DOHH2 (cell line): Measurements from ENCODE around the gene MAP1LC3A.

Experiments
- EZH2phosphoT487 ChIP-seq: fragments of 200-600 bp; sonication (generic); IDR thresholded peaks from 2 replicates; pipeline ENCODE4 v1.6.1; 2017; ENCODE audit warnings: borderline replicate concordance, mild to moderate bottlenecking, antibody characterized with exemption, low read length, moderate library complexity, mixed read lengths
- TF ChIP-seq, protein P1 (sequence below): fragments of 200-600 bp; sonication (generic); IDR thresholded peaks from one replicate; pipeline ENCODE4 v1.5.1; 2014; ENCODE audit warnings: antibody characterized with exemption, mild to moderate bottlenecking, low read depth, low read length; ENCODE audit not compliant: poor library complexity, severe bottlenecking

DNA sequence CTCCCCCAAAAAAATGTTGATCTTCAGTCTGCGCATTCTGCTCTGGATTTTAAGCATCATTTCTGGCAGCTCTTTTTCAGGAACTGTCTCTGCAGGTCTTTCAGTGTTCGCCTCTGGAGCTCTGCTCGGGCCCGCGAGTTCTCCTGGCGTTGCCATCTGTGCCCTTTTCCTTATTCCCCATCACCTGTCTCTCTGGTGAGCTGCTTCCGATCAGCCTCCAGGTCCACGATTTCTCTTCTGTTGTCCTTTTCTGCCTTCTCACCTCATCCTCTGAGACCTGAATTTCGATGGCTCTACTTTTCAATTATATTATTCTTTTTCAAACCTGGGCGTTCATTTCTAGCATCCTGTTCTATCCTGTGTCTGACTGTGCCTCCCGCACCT, 590 bp upstream of the MAP1LC3A start:
- TF ChIP-seq, protein P1, sequence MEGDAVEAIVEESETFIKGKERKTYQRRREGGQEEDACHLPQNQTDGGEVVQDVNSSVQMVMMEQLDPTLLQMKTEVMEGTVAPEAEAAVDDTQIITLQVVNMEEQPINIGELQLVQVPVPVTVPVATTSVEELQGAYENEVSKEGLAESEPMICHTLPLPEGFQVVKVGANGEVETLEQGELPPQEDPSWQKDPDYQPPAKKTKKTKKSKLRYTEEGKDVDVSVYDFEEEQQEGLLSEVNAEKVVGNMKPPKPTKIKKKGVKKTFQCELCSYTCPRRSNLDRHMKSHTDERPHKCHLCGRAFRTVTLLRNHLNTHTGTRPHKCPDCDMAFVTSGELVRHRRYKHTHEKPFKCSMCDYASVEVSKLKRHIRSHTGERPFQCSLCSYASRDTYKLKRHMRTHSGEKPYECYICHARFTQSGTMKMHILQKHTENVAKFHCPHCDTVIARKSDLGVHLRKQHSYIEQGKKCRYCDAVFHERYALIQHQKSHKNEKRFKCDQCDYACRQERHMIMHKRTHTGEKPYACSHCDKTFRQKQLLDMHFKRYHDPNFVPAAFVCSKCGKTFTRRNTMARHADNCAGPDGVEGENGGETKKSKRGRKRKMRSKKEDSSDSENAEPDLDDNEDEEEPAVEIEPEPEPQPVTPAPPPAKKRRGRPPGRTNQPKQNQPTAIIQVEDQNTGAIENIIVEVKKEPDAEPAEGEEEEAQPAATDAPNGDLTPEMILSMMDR: no peak
- no peak for TF ChIP-seq EZH2phosphoT487
